GM12873 (cell line): ENCODE measurements around the gene TMEM201.

Experiments used
- TF ChIP-seq, protein P1 (sequence below): IDR thresholded peaks from 2 replicates; pipeline ENCODE4 v1.5.1; 2012; ENCODE audit warnings: low read depth, mild to moderate bottlenecking, moderate library complexity, low read length, control low read depth; ENCODE audit not compliant: insufficient read depth; ENCODE audit errors: missing control alignments

Gene TMEM201

GRCh38 chr1:9654051-9654833 is 65.5 kb downstream of the TMEM201 start:
- TF ChIP-seq, protein P1, sequence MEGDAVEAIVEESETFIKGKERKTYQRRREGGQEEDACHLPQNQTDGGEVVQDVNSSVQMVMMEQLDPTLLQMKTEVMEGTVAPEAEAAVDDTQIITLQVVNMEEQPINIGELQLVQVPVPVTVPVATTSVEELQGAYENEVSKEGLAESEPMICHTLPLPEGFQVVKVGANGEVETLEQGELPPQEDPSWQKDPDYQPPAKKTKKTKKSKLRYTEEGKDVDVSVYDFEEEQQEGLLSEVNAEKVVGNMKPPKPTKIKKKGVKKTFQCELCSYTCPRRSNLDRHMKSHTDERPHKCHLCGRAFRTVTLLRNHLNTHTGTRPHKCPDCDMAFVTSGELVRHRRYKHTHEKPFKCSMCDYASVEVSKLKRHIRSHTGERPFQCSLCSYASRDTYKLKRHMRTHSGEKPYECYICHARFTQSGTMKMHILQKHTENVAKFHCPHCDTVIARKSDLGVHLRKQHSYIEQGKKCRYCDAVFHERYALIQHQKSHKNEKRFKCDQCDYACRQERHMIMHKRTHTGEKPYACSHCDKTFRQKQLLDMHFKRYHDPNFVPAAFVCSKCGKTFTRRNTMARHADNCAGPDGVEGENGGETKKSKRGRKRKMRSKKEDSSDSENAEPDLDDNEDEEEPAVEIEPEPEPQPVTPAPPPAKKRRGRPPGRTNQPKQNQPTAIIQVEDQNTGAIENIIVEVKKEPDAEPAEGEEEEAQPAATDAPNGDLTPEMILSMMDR = no peak

- TF ChIP-seq, protein P1 = no peak
Measured at GRCh38 chr1:9654834-9655723, 66.4 kb downstream of the TMEM201 start.

GRCh38 chr1:9655836-9656235 is 67.1 kb downstream of the TMEM201 start:
- TF ChIP-seq, protein P1 = no peak

GRCh38 chr1:9657521-9658032 is 68.9 kb downstream of the TMEM201 start:
- TF ChIP-seq, protein P1 = no peak

DNA sequence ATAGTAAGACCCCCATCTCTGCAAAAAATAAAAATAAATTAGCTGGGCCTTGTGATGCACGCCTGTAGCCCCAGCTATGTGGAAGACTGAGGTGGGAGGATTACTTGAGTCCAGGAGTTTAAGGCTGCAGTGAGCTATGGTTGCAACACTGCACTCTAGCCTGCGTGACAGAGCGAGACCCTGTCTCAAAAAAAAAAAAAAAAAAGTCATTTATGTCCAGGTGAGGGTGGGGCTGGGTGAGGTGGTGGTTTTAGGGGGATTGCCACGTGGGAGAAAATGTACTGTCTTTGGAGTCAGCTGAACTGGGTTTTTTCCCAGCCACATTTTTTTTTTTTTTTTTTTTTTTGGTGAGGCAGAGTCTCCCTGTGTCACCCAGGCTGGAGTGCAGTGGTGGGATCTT is 69.5 kb downstream of the TMEM201 start:
- TF ChIP-seq, protein P1 = no peak

DNA sequence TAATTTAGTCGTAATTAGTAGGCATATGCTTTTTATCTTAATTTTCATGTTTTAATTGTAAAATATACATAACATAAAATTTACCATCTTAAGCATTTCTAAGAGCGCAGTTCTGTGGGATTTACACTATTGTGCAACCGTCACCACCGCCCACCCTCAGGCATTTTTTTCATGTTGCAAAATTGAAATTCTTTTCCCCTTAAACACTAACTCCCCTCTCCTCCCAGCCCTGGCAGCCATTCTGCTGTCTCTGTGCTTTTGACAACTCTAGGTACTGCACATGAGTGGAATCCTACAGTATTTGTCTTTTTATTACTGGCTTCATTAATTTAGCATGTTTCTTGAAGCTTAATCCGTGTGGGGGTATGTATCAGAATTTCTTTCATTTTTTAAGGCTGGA is 70.6 kb downstream of the TMEM201 start:
- TF ChIP-seq, protein P1 = no peak

- TF ChIP-seq, protein P1 = no peak
Measured at GRCh38 chr1:9663257-9663656, 74.5 kb downstream of the TMEM201 start.
